ENCODE results near the gene DROSHA. TPM values are rescaled to one million over a fixed set of nuclear protein-coding genes. Genes with fewer than 3 reads are reported as not detected.

The DROSHA gene
- total and polyA plus RNA-seq, 2 of the 4 experiments (the other 2 are of a cell fraction), result 36.4 to 36.5 TPM

DNA sequence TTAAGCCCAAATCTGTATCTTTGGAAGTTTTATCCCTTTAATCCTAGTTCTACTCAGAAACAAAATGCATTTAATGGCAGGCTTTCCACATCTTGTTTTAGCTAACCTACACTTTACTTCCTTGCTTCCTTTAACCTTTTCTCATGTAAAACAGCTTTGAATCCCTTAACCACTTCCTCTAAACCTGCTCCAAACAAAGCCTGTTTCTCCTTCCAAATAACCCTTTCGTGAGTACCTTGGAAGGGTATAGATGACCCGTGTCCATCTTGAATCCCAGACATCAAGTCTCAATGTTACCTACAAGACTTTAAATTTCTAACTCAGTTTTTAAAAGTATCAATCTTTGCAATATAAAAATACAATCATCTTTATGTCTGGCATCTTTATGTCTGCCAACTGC is 78.4 kb downstream of the DROSHA start:
- H3K9ac ChIP-seq (ENCODE audit: low read depth, low read length), result no peak overlapping the region
- intact Hi-C loops (cut with micrococcal nuclease), result no loop called here
- no peak overlapping the region for H2BK5ac ChIP-seq (ENCODE audit: low read depth, low read length, poor library complexity, severe bottlenecking)
- peaks cover 15% of the 10 kb centered on the region for H3K36me3 ChIP-seq (ENCODE audit: control insufficient read depth, insufficient read depth, low read length)
- H2BK120ac ChIP-seq (ENCODE audit: low read depth, low read length), result no peak overlapping the region
- no peak overlapping the region for H4K5ac ChIP-seq (ENCODE audit: low read depth, low read length)
- no peak overlapping the region for H3K4ac ChIP-seq (ENCODE audit: low read depth, low read length)
- DNase-seq (no peak), ATAC-seq (ENCODE audit: low read depth) (no peak)
- no peak overlapping the region for H3K4me2 ChIP-seq (ENCODE audit: low read depth, low read length)
- no peak overlapping the region for H3K56ac ChIP-seq (ENCODE audit: extremely low read depth, insufficient read depth, low read length)
- H4K20me1 ChIP-seq (ENCODE audit: insufficient read depth, low read length), result no peaks in the 10 kb centered on the region
- no TSS peak for BruUV-seq (replicated peaks)
- no peak overlapping the region for H3K14ac ChIP-seq (replicated peaks; ENCODE audit: low read depth, low read length)
- H3K23ac ChIP-seq (ENCODE audit: low read depth, low read length), result no peak overlapping the region
- H4K91ac ChIP-seq (ENCODE audit: insufficient read depth, low read depth, low read length), result no peak overlapping the region
- in situ Hi-C loops (cut with MboI; ENCODE audit: low sequenced_read_pairs), result no loop called here
- H3K4me1 ChIP-seq (ENCODE audit: control insufficient read depth, insufficient read depth, low read length), result peaks cover 7% of the 10 kb centered on the region; the same call in 1 of the 2 replicates
- no peak overlapping the region for H2BK20ac ChIP-seq (ENCODE audit: low read depth, low read length)
- H3K9me1 ChIP-seq (ENCODE audit: insufficient read depth, low read length), result no peaks in the 10 kb centered on the region
- H3K9me3 ChIP-seq (ENCODE audit: control insufficient read depth, insufficient read depth, low read length), result peaks cover 7% of the 10 kb centered on the region
- no peak for TF ChIP-seq SMC3 (IDR thresholded peaks at IDR 0.05; ENCODE audit: low read depth, low read length)
- no peak for TF ChIP-seq MAZ (IDR thresholded peaks at IDR 0.05; ENCODE audit: borderline replicate concordance, low read depth, low read length)
- no peak for TF ChIP-seq MAFK (IDR thresholded peaks at IDR 0.05; ENCODE audit: low read depth, low read length)
- TF ChIP-seq RFX5 (IDR thresholded peaks at IDR 0.05; ENCODE audit: low read depth, low read length), result no peak
- no peak for TF ChIP-seq CHD1 (IDR thresholded peaks at IDR 0.05; ENCODE audit: low read depth, low read length)
- no peak for TF ChIP-seq CTCF (conservative IDR thresholded peaks at IDR 0.05; ENCODE audit: low read depth, low read length)
- no peak for TF ChIP-seq FOS (IDR thresholded peaks at IDR 0.05; ENCODE audit: low read depth, low read length)
- TF ChIP-seq CEBPB (IDR thresholded peaks at IDR 0.05; ENCODE audit: low read depth, low read length), result no peak
- TF ChIP-seq POLR2A (IDR thresholded peaks at IDR 0.05; ENCODE audit: low read depth, low read length), result no peak
- no peak overlapping the region for H2BK15ac ChIP-seq (ENCODE audit: low read depth, low read length)
- H3K4me3 ChIP-seq (ENCODE audit: insufficient read depth, low read depth, low read length), result no peak overlapping the region
- H2AFZ ChIP-seq (replicated peaks; ENCODE audit: low read length, poor library complexity), result no peak overlapping the region
- H2AK5ac ChIP-seq (ENCODE audit: low read depth, low read length), result no peak overlapping the region
- H3K27me3 ChIP-seq (ENCODE audit: control insufficient read depth, insufficient read depth, low read length), result no peaks in the 10 kb centered on the region
- dilution Hi-C loops (cut with HindIII; ENCODE audit: low sequenced_read_pairs, unreplicated experiment), result no loop called here
- H2AK9ac ChIP-seq (replicated peaks; ENCODE audit: low read depth, low read length, poor library complexity), result no peak overlapping the region
- H3K79me1 ChIP-seq (ENCODE audit: low read depth in 1 of 2, low read length in 2 of 2), result no peaks in the 10 kb centered on the region; a peak in 1 of 4 replicates
- no peak overlapping the region; a peak in 1 of 4 replicates for H4K8ac ChIP-seq (ENCODE audit: low read depth in 2 of 2, low read length in 2 of 2)
- WGBS, 2 experiments (ENCODE audit: extremely low coverage in 2 of 2, insufficient read length in 1 of 2), result no CpG with 5 or more reads among the region's 2 CpGs
- ChIA-PET CTCF (no interaction called here), POLR2A (ENCODE audit: unreplicated experiment) (interaction anchor here (0.6 kb wide), 1 partner anchor 522 kb away, joined by 8 read pairs; no protein-coding TSS in a partner anchor)
- H3K18ac ChIP-seq (ENCODE audit: low read depth, low read length), result no peak overlapping the region; the same call in 1 of the 2 replicates
- no peak overlapping the region for H3K27ac ChIP-seq (ENCODE audit: insufficient read depth, low read length)
